OCI-LY3 (cell line): ENCODE measurements around the gene MYL6.
"Not testable (repeated sequence)": the region's sequence is repeated elsewhere in the genome, so short reads cannot be mapped to it uniquely, and the experiment has no call there.

Experiments used
- EZH2phosphoT487 ChIP-seq: fragments of 200-600 bp; shearing (Covaris generic); IDR thresholded peaks from 2 replicates; pipeline ENCODE4 v1.6.1; 2018; ENCODE audit warnings: antibody characterized with exemption, mixed run types, low read depth
- TF ChIP-seq, protein P1 (sequence below): fragments of 200-600, 300-600 bp; sonication (generic); IDR thresholded peaks from 2 replicates; pipeline ENCODE4 v1.5.1; 2014; ENCODE audit warnings: antibody characterized with exemption, low read length, low read depth

DNA sequence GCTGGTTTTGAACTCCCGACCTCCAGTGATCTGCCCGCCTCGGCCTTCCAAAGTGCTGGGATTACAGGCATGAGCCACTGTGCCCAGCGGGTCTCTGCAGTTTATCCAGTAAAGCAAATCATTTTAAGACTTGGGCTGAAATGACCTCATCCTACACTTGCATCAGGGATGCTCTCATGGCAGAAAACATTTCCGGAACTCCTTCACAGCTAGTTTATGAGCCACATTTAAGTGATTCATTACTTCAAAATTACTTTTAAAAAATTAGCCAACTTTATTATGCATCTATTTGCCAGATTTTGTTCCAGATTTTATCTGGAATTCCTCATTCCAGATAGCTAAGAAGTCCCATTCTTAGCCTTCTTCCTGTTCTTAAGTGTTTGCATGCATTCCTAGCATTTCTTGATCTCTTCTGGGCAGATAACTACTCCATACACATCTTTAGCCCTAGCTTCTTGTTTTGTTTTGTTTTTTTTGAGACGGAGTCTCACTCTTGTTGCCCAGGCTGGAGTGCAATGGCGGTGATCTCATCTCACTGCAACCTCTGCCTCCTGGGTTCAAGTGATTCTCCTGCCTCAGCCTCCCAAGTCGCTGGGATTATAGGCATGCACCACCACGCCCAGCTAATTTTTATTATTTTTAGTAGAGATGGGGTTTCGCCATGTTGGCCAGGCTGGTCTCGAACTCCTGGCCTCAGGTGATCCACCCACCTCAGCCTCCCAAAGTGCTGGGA, 38.8 kb downstream of the MYL6 start:
- TF ChIP-seq, protein P1, sequence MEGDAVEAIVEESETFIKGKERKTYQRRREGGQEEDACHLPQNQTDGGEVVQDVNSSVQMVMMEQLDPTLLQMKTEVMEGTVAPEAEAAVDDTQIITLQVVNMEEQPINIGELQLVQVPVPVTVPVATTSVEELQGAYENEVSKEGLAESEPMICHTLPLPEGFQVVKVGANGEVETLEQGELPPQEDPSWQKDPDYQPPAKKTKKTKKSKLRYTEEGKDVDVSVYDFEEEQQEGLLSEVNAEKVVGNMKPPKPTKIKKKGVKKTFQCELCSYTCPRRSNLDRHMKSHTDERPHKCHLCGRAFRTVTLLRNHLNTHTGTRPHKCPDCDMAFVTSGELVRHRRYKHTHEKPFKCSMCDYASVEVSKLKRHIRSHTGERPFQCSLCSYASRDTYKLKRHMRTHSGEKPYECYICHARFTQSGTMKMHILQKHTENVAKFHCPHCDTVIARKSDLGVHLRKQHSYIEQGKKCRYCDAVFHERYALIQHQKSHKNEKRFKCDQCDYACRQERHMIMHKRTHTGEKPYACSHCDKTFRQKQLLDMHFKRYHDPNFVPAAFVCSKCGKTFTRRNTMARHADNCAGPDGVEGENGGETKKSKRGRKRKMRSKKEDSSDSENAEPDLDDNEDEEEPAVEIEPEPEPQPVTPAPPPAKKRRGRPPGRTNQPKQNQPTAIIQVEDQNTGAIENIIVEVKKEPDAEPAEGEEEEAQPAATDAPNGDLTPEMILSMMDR = not testable (repeated sequence)
- not testable (repeated sequence) for TF ChIP-seq EZH2phosphoT487
